Vagina (tissue), 2 donors: ENCODE data around the gene TENT5C. TPM values are rescaled to one million over a fixed set of nuclear protein-coding genes. Genes with fewer than 3 reads are reported as not detected.

Experiments
- DNase-seq, 2 donors: peaks; one replicate each; pipeline ENCODE4 v3.0.0-alpha.2; 2017; ENCODE audit errors: extremely low spot score in 2 of 2
- H3K27ac ChIP-seq: fragments of 200-600 bp; sonication (generic); one replicate; pipeline ENCODE4 v1.5.1; 2019
- H3K27me3 ChIP-seq: fragments of 200-600 bp; sonication (generic); one replicate; pipeline ENCODE4 v1.5.1; 2019
- H3K36me3 ChIP-seq, 2 donors: fragments of 200-600 bp; sonication (generic); one replicate each; pipeline ENCODE4 v1.5.1; 2017 to 2019
- H3K4me1 ChIP-seq: fragments of 200-600 bp; sonication (generic); one replicate; pipeline ENCODE4 v1.5.1; 2019
- H3K4me3 ChIP-seq, 2 donors: fragments of 200-600 bp; sonication (generic); 1 replicate in 1 of 2; 2 replicates in 1 of 2; pipeline ENCODE4 v1.5.1; 2016 to 2019
- H3K9me3 ChIP-seq: fragments of 200-600 bp; sonication (generic); one replicate; pipeline ENCODE4 v1.5.1; 2019
- CTCF ChIP-seq, 3 experiments: fragments of 450-650 bp in 2 of 3; fragments of 200-600 bp in 1 of 3; sonication (generic) in 1 of 3; IDR thresholded peaks; one replicate each; pipeline ENCODE4 v1.5.1; 2017 to 2019; ENCODE audit warnings: antibody characterized with exemption in 3 of 3, mild to moderate bottlenecking in 2 of 3, moderate library complexity in 2 of 3
- POLR2A ChIP-seq, 2 donors: fragments of 450-650 bp; IDR thresholded peaks; one replicate each; pipeline ENCODE4 v1.6.1; 2017; ENCODE audit warnings: antibody characterized with exemption in 2 of 2, mild to moderate bottlenecking in 2 of 2, moderate library complexity in 2 of 2
- POLR2AphosphoS5 ChIP-seq, 2 donors: sonication (generic); formaldehyde crosslinking; IDR thresholded peaks; one replicate each; pipeline ENCODE4 v1.9.0; 2017; ENCODE audit warnings: antibody characterized with exemption in 2 of 2, mild to moderate bottlenecking in 2 of 2, low read depth in 1 of 2; ENCODE audit not compliant: insufficient read depth in 1 of 2
- intact Hi-C: fragments of 100-400 bp; cut with DNase I; formaldehyde crosslinking; loops from one replicate; pipeline ENCODE4 v1.15.1; 2023
- total RNA-seq: library from RNA; depleted of rRNA; stranded (reverse); fragments of >200 nt; gene quantifications from one replicate; pipeline ENCODE4 v1.2.3, GENCODE V29; 2016

TENT5C gene
- total RNA-seq, 1 donor from 2014 or later: 4.2 TPM

DNA sequence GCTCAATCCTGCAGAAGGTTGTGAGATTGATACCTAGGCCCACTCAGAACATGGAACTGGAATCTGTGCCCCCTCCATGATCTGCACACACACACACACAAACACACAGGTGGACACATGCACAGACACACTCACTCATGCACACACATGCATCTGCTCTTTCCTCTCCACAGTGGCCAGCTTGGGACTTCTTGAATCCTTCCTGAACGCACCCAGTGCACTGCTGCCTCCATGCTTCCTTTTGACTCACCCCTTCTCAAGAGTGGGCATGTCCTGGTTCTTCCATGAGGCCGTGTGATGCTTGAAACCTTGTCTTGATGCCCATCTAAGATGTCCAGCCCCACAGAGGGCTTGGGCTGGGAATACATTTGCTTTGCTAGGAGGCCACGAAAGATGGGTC is 25.4 kb upstream of the TENT5C start:
- intact Hi-C loops: no loop called here
- Histone ChIP-seq H3K4me3 (no peak overlapping the region), H3K9me3 (no peaks in the 10 kb centered on the region), H3K4me1 (no peaks in the 10 kb centered on the region), H3K27me3 (no peaks in the 10 kb centered on the region), H3K27ac (no peak overlapping the region), H3K36me3 (no peaks in the 10 kb centered on the region)
- TF ChIP-seq POLR2A (IDR thresholded peaks at IDR 0.05): no peak
- no peak for TF ChIP-seq CTCF (IDR thresholded peaks at IDR 0.05)
- TF ChIP-seq POLR2AphosphoS5 (IDR thresholded peaks at IDR 0.05; ENCODE audit: insufficient read depth in 1 of 2, low read depth in 1 of 2): no peak
- no peak for DNase-seq

DNA sequence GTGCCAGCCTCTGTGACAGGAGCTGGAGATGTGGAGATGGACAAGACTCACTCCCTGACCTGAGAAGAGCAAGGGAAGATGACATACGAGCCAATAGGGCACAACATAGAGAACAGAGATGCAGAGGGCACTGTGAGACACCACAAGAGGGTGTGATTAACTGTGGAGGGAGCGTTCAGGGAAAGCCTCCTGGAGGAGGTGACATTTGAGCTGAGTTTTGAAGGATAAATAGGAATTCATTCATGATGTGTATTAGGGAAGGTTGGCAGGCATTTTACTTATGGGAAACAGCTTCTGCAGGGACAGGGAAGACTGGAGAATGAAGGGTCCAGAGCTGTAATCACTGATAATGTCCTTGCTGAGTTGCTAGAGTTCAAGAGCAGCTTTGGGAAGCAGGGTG is 25.0 kb upstream of the TENT5C start:
- Histone ChIP-seq H3K36me3 (no peaks in the 10 kb centered on the region), H3K9me3 (no peaks in the 10 kb centered on the region), H3K27ac (no peak overlapping the region), H3K4me1 (no peaks in the 10 kb centered on the region), H3K4me3 (no peak overlapping the region), H3K27me3 (no peaks in the 10 kb centered on the region)
- intact Hi-C loops: no loop called here
- no peak for TF ChIP-seq POLR2A (IDR thresholded peaks at IDR 0.05)
- TF ChIP-seq POLR2AphosphoS5 (IDR thresholded peaks at IDR 0.05; ENCODE audit: insufficient read depth in 1 of 2, low read depth in 1 of 2): no peak
- no peak for TF ChIP-seq CTCF (IDR thresholded peaks at IDR 0.05)
- no peak for DNase-seq

DNA sequence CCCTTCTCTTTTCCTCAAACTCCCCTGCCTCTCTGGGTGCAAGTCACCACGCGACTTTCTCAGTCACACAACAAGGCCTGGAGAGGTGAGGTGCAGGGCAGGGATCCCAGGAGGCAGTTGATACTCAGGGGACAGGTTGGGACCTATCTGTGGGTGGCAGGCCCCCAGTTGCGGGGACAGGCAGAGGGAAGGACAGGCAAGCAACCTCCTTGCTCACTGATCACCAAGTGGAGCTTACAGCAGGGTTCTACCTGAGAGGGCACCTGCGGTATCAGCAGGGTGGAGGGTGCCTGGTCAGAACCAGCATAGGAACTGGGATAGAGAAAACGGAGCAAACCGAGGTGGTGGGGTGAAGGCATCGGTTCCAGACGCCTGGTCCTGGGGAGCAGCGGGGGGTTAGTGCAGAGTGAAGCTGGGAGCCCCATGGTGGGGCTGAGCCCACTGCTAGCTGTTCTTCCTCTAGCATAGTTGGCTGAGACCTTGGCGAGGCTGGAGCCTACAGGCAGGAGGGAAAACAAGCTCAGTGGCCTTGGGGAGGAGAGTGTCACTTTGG is 24.4 kb upstream of the TENT5C start:
- no peak for DNase-seq
- no peaks in the 10 kb centered on the region for H3K36me3 ChIP-seq
- no peaks in the 10 kb centered on the region for H3K9me3 ChIP-seq
- no peaks in the 10 kb centered on the region for H3K27me3 ChIP-seq
- H3K27ac ChIP-seq: no peak overlapping the region
- intact Hi-C loops: no loop called here
- no peaks in the 10 kb centered on the region for H3K4me1 ChIP-seq
- H3K4me3 ChIP-seq: no peak overlapping the region
- TF ChIP-seq CTCF (IDR thresholded peaks at IDR 0.05) (no peak), POLR2AphosphoS5 (IDR thresholded peaks at IDR 0.05; ENCODE audit: insufficient read depth in 1 of 2, low read depth in 1 of 2) (no peak), POLR2A (IDR thresholded peaks at IDR 0.05) (no peak)

DNA sequence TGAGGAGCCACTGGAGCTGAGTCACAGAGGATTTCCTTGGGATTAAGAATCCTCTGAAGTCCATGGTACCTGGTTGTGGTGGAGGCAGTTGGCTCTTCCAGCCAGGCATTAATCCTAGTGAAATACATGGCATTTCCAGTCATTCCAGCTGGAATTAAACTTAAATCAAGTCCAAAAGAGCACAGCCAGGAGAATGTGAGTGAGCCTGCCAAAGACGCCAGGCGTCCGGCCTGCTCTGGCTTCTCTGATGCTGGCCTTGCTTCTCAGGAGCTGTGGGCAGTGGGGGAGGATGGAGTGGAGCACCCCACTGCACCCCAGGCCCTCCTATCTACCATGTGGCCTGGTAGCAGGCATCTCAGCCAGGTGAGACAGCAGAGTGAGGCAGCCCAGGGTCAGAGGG is 23.4 kb upstream of the TENT5C start:
- TF ChIP-seq CTCF (IDR thresholded peaks at IDR 0.05) (no peak), POLR2A (IDR thresholded peaks at IDR 0.05) (no peak), POLR2AphosphoS5 (IDR thresholded peaks at IDR 0.05; ENCODE audit: insufficient read depth in 1 of 2, low read depth in 1 of 2) (no peak)
- no peaks in the 10 kb centered on the region for H3K4me1 ChIP-seq
- no peaks in the 10 kb centered on the region for H3K9me3 ChIP-seq
- H3K27ac ChIP-seq: no peak overlapping the region
- no peak for DNase-seq
- no peaks in the 10 kb centered on the region for H3K27me3 ChIP-seq
- intact Hi-C loops: no loop called here
- no peak overlapping the region for H3K4me3 ChIP-seq
- H3K36me3 ChIP-seq: no peaks in the 10 kb centered on the region

DNA sequence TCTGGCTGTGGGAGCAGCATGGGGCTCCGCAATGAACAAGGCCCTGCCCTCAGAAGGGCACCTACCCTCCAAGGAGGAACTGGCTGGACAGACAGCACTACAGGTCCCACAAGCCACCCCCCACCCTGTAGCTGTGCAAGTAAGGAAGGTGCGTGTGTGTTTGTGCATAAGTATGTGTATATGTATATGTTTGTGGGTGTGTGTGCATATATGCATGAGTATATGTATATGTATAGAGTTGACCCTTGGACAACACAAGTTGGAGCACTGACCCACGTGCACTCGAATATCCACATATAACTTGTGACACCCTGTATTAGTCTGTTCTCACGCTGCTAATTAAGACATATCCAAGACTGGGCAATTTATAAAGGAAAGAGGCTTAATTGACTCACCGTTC is 22.6 kb upstream of the TENT5C start:
- no peaks in the 10 kb centered on the region for H3K4me1 ChIP-seq
- H3K36me3 ChIP-seq: no peaks in the 10 kb centered on the region
- no peak overlapping the region for H3K4me3 ChIP-seq
- no peak overlapping the region for H3K27ac ChIP-seq
- no peak for DNase-seq
- H3K27me3 ChIP-seq: no peaks in the 10 kb centered on the region
- intact Hi-C loops: no loop called here
- H3K9me3 ChIP-seq: no peaks in the 10 kb centered on the region
- TF ChIP-seq POLR2AphosphoS5 (IDR thresholded peaks at IDR 0.05; ENCODE audit: insufficient read depth in 1 of 2, low read depth in 1 of 2): no peak
- TF ChIP-seq CTCF (IDR thresholded peaks at IDR 0.05): no peak
- TF ChIP-seq POLR2A (IDR thresholded peaks at IDR 0.05): no peak
